HG03521 (cell line): ENCODE measurements around the gene CMSS1.
"Not testable (repeated sequence)": the region's sequence is repeated elsewhere in the genome, so short reads cannot be mapped to it uniquely, and the experiment has no call there.

Experiments
- ATAC-seq: cut with Tn5 transposase; IDR thresholded peaks from one replicate; pipeline ENCODE4 v1.9.1; 2021; ENCODE audit warnings: mild to moderate bottlenecking, moderate library complexity; ENCODE audit not compliant: unreplicated experiment

CMSS1 gene

DNA sequence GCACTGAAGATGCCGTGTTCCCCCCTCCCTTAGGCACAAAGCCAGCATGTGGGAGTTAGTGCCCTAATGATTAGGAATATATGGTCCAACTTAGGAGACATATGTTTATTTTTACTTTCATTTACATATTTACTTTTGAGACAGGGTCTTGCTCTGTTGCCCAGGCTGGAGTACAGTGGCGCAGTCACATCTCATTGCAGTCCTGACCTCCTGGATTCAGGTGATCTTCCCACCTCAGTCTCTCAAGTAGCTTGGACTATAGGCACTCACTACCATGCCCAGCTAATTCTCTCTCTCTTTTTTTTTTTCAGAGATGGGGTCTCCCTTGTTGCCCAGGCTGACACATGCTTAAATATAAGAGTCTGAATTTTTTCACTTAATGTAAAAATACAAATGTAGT is 391.5 kb downstream of the CMSS1 start:
- ATAC-seq: no peak

GRCh38 chr3:100209948-100210771 is 392.5 kb downstream of the CMSS1 start:
- peak; percentile 93 for ATAC-seq

- ATAC-seq: no peak
Observed at GRCh38 chr3:100210772-100211135, 393.1 kb downstream of the CMSS1 start.

- ATAC-seq: no peak
Observed at GRCh38 chr3:100213891-100214573, 396.4 kb downstream of the CMSS1 start.

GRCh38 chr3:100214574-100214964 is 396.9 kb downstream of the CMSS1 start:
- ATAC-seq: no peak

- ATAC-seq: no peak
Observed at GRCh38 chr3:100216713-100217112, 399.1 kb downstream of the CMSS1 start.

DNA sequence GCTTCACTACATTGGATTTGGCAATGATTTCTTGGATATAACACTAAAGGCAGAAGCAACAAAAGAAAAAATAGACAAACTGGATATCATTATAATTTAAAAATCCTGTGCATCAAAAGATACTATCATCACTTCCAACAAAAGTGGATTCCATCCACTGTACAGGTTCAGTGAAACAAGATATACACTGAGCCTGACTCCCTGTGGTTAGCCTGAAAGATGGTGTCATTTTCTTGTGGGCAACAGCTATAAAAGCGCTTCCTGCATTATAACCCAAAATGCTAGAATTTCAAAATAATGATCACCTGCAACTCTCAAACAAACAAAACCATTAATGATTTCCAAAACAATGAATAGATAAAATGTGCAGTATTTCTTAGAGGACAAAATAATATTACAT is 403.5 kb downstream of the CMSS1 start:
- ATAC-seq: no peak

DNA sequence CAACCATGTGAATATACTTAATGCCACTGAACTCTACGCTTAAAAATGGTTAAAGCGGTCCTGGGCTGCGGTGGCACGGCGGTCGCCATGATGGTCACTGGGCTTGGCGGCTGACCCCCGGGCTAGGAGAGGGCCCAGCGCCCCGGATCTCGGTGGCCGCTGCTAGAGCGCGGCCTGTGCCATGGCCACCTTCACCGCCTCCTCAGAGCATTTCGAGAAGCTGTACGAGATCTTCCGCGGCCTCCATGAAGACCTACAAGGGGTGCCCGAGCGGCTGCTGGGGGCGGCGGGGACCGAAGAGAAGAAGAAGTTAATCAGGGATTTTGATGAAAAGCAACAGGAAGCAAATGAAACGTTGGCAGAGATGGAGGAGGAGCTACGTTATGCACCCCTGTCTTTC is 407.5 kb downstream of the CMSS1 start:
- no peak for ATAC-seq

DNA sequence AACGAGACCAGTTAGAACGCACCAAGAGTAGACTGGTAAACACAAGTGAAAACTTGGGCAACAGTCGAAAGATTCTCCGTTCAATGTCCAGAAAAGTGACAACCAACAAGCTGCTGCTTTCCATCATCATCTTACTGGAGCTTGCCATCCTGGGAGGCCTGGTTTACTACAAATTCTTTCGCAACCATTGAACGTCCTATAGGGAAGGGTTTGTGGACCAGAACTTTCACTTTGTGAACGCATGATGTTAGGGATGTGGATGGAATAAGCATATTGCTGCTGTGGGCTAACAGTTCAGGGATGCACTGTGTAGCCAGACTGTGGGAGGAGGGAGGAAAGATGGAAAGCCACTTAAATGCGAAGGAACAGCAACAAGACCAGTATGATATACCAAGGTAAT is 408.2 kb downstream of the CMSS1 start:
- ATAC-seq: no peak

DNA sequence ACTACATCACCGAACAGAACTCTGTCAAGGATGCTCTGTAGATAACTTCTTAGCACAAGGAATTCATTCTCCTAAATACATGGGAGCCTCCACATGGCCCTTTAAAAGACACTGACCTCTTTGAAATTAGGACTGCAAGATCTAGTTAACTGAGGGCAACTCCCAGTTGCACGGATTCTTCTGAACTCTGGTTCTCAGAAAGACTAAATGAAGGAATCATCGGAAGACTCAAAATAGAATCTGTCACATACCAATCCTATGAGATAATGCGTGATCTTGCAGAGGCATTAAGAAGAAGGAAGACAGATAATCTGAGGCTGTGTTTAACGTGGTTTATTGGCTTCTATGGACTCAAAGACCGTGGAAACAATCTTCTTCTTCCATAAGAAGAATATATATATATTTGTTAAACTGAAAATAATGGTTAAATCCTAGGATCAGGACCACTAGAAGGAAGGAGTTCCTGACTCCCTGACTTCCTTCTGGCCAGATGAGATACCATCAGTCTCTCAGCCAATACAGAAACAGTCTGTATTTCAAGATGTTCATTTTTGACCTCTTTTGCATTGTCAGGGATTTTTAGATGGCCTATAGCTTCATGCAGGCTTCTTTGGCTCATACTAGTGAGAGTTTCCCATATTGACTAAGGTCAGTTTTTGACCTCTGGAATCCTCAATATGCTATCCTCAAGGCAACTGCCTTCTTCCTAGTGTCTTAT is 409.2 kb downstream of the CMSS1 start:
- no peak for ATAC-seq

DNA sequence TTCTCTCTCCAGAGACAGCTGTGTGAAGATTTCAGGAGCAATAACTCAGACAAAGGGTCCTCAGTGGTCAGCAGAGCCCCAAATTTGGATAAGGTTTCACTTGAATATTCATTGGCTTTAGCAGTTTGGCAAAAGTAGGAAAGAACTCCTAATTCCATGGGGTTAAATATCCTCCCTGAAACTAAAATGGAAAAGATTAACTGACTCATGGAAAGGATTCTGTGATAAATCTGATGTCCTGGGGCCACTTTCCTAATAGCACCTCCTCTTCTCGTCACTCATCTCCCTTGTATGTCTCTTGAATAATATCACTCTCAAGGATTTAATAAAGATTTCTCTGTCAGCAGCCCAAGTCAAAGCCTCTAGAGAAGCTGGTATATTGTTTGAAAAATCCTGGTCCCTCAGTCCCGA is 409.9 kb downstream of the CMSS1 start:
- ATAC-seq: no peak

DNA sequence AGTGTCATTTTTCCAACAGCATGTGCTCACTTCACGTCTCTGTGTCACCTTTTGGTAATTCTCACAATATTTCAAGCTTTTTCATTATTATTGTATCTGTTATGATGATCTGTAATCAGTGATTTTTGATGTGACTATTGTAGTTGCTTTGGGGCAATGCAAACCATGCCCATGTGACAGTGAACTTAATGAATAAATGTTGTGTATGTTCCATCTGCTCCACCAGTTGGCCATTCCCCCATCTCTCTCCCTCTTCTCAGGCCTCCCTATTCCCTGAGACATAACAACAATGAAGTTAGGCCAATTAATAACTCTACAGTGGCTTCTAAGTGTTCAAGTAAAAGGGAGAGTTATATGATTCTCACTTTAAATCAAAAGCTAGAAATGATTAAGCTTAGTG is 410.6 kb downstream of the CMSS1 start:
- ATAC-seq: no peak

DNA sequence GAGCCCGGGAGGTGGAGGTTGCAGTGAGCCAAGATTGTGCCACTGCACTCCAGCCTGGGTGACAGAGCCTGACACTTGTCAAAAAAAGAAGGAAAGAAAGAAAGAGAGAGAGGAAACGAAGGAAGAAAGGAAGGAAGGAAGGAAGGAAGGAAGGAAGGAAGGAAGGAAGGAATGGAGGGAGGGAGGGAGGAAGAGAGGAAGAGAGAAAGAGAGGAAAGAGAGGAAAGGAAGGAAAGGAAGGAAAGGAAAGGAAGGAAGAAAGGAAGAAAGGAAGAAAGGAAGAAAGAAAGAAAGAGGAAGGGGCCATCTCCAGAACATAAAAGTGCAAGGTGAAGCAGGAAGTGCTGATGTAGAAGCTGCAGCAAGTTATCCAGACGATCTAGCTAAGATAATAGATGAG is 411.5 kb downstream of the CMSS1 start:
- ATAC-seq: not testable (repeated sequence)

- ATAC-seq: no peak
Observed at GRCh38 chr3:100230710-100231109, 413.0 kb downstream of the CMSS1 start.
